ENCODE data around the gene PTGR3.

Gene PTGR3

DNA sequence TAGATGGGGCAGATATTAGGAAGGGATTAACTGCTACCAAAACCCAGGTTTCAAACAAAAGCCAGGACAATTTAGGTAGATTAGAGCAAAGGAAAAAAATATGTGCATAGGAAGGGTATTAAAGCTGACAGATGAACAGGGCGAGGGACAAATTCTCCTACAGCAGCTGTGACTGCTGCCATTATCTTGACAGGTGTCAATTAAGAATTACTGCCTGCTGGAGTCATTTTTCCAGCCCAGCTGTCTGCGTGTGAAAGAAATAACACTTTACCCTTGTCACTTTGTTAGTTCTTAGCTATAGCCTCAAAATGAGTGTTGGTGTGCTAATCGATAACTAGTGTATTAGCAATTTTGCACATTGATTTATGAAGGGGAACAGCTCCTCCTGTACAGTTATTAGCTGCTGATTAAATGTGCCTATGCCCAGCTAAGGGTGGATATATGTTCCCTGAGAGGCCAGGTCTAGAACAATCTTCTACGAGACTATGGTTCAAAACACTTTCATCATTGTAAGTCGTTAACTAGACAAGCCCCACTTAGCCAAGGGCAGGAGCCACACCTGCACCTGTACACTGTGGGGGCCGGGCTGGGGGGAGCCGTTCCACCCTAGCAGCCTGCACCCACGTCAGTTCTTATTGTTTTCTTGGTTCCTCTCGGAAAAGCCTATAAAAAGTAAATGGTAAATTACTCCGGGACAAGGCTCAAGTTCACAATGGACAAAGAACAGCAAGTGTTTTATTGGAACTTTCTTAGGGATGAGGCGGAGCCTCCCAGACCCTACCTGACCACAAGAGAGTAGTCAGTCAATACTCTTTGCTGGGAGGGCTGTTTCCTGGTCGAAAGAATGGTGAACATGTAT is 9.4 kb upstream of the PTGR3 start:
- no peak overlapping the region for H3K4me3 ChIP-seq (ENCODE audit: low read length)
- no peak for DNase-seq (ENCODE audit: low read depth, low spot score)

DNA sequence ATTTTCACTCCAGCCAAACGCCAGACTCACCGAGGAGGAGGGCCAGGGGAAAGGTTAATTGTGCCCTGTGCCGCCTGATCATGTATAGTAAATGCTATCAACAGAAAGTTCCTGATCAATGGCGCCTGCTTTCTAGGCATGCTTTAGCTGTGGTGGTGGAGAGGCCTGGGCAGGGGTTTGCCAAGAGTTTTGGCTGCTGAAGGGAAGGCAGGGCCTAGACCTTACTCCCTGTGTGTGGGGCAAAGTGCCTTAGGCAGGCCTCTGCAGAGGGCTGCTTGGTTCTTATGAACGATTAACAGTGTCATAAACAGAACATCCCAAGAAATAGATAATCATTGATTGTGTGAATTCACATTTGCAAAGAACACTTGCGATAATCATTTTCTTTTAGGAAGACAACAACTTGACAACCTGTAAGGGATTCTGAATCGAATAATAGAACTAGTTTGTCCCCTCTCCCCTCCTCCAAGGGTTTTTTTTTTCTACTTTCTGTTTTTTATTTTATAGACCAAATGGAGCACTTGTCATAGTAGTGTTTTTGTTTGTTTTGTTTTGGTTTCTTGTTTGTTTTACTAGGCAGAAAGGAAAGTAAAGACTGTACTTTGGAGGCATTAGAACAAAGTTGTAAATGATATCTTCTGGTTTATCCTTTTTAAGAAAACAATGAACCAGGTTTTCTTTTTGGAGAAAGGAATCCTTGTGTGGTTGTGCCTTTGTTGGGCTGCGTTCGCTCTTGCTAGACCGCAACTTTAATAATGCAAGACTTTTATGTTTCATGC is 8.2 kb upstream of the PTGR3 start:
- H3K4me3 ChIP-seq (ENCODE audit: low read length), result no peak overlapping the region
- DNase-seq (ENCODE audit: low read depth, low spot score), result no peak

DNA sequence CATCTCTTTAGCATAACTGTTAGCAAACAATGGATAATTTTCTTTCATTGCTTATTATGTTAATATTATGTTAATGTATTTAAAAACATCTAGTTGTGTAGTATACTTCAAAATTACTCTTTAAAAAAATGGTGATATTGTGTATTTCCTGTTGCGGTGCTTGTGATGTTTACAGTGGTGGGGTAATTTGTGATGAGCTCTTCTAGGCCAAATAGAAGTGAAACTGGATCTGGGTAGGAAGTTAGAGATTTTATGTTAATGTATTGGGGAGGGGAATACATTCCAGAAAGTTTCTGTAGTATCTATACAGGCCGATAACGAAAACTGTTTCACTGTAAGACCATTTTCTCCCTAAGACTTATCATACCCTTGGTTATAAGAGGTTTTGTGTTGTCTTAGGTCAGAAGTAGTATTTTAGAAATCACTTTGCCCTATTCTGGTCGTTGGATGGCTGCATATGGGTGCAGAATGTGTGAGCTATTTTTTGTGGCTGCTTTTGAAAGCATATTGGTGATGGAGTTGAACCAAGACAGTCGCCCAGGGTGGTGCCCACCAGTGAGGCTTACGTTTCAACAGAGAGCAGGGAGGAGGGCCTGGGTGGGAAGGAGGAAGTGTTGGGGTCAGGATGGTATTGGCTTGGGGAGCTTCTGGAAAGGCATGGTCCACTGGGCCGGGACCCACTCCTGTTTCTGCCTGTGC is 7.4 kb upstream of the PTGR3 start:
- peak; percentile 40 for DNase-seq (ENCODE audit: low read depth, low spot score)
- no peak overlapping the region for H3K4me3 ChIP-seq (ENCODE audit: low read length)

- no peak overlapping the region for H3K4me3 ChIP-seq (ENCODE audit: low read length)
- no peak for DNase-seq (ENCODE audit: low read depth, low spot score)
Observed at GRCh38 chr18:75215663-75216062, 6.7 kb upstream of the PTGR3 start.

GRCh38 chr18:75214766-75215510 is 6.0 kb upstream of the PTGR3 start:
- DNase-seq (ENCODE audit: low read depth, low spot score), result no peak
- no peak overlapping the region for H3K4me3 ChIP-seq (ENCODE audit: low read length)

- no peak overlapping the region for H3K4me3 ChIP-seq (ENCODE audit: low read length)
- no peak for DNase-seq (ENCODE audit: low read depth, low spot score)
Observed at GRCh38 chr18:75214332-75214690, 5.4 kb upstream of the PTGR3 start.

GRCh38 chr18:75213611-75214331 is 4.8 kb upstream of the PTGR3 start:
- no peak overlapping the region for H3K4me3 ChIP-seq (ENCODE audit: low read length)
- no peak for DNase-seq (ENCODE audit: low read depth, low spot score)

DNA sequence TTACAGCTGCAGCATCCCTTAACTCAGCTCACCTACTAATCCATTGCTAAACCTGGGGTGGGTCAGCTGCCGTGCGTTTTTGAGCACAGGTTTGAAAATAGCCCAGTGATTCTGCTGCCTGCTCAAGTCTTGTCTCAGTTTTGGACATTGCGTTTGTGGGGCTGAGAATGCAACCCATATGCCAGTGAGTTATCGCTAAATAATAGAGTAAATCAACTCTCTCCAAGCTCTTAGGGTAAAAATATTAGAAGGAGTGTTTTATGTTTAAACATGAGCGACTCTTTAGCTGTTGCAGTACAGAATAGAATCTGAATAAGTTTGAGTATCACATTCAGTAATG is 3.8 kb upstream of the PTGR3 start:
- no peak for DNase-seq (ENCODE audit: low read depth, low spot score)
- H3K4me3 ChIP-seq (ENCODE audit: low read length), result no peak overlapping the region

- H3K4me3 ChIP-seq (ENCODE audit: low read length), result peak overlapping the region; percentile 57
- no peak for DNase-seq (ENCODE audit: low read depth, low spot score)
Observed at GRCh38 chr18:75211953-75212750, 3.2 kb upstream of the PTGR3 start.

GRCh38 chr18:75211626-75211952 is 2.6 kb upstream of the PTGR3 start:
- no peak for DNase-seq (ENCODE audit: low read depth, low spot score)
- H3K4me3 ChIP-seq (ENCODE audit: low read length), result peak overlapping the region; percentile 57

DNA sequence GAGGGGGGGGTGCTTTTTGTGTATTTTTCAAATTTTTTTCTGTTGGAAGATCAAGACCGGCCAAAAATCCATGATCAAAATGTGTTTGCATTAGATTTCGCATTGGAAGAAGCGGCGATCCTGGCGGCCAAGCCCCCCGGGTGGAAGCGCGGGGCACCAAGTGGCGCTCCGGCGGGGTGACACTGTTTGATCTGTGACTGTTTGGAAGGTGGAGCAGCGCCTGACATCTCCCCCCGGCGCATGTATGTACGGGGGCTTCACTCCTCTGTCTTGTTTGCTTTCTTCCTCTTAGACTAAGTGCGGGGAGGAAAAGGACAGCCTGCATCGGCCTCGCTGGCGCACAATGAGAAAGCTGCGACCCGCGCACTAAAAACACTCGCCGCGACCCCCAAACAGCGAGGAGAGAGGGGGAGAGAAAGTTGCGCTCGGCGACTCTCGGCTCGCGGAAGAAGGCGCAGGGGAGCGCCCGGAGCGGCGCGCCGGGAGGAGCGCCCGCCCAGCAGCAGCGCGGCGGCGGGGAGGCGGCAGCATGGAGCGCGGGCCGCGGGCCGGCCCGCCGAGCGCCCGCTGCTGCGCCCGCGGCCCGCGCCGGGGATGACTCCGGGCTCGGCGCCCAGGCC is 2.2 kb upstream of the PTGR3 start:
- no peak for DNase-seq (ENCODE audit: low read depth, low spot score)
- peak overlapping the region; percentile 84 for H3K4me3 ChIP-seq (ENCODE audit: low read length)

- peak within 1 kb of the TSS; percentile 84 for H3K4me3 ChIP-seq (ENCODE audit: low read length)
- peak; percentile 93 for DNase-seq (ENCODE audit: low read depth, low spot score)
Observed at GRCh38 chr18:75210274-75211001, 1.5 kb upstream of the PTGR3 start, which contains the start of gene TSHZ1. TSHZ1 (plus strand) TSS chr18:75210797; CDS start chr18:75211877, 1,080 bp downstream.

DNA sequence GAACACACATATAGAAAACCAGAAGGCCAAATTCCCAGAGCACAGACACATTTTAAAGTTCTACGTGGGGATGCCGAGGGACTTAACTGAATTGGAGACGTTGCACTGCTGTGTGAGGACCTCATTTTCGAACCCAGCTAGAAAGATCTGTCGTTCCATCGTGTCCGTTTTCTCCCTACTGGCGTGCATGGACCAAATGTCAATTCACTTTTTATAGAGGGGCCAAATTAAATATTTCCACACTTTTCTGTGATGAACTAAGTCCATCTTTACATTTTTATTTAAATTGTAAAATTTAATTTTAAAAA is 966 bp upstream of the PTGR3 start:
- no peak for DNase-seq (ENCODE audit: low read depth, low spot score)
- peak overlapping the region; percentile 84 for H3K4me3 ChIP-seq (ENCODE audit: low read length)

GRCh38 chr18:75208836-75209128 is 157 bp downstream of the PTGR3 start:
- peak overlapping the region; percentile 84 for H3K4me3 ChIP-seq (ENCODE audit: low read length)
- no peak for DNase-seq (ENCODE audit: low read depth, low spot score)

DNA sequence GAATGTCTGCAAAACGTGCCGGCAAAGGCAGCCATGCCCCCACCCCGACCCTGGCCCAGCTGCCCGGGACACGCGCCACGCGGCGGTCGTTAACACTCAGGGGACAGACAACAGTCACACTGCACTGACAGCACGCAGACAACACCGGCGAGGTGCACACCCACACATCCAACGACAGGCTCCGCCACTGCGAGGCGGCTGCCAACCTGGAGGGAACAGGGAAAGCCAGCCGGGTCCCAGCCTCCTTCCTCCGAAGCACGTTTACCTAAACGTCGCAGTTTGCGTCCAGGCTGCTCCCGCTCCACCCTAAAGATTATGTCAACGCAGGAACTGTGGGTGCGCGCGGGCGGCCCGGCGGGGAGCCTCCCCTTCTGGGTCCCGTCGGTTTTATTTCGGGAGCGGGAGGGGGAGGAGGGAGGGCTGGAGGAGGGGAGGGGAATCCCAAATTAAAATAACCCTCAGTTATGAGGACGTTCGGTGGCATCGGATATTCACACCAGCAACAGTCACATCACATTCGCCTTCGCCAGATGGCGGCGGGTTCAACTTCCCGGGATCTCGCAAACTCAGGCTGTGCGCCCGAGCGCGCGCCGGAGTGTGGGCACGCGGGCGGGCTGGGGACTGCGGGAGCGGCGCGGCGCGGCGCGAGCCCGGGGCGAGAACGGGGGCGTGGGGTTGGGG is 644 bp downstream of the PTGR3 start:
- DNase-seq (ENCODE audit: low read depth, low spot score), result no peak
- H3K4me3 ChIP-seq (ENCODE audit: low read length), result peak overlapping the region; percentile 84

DNA sequence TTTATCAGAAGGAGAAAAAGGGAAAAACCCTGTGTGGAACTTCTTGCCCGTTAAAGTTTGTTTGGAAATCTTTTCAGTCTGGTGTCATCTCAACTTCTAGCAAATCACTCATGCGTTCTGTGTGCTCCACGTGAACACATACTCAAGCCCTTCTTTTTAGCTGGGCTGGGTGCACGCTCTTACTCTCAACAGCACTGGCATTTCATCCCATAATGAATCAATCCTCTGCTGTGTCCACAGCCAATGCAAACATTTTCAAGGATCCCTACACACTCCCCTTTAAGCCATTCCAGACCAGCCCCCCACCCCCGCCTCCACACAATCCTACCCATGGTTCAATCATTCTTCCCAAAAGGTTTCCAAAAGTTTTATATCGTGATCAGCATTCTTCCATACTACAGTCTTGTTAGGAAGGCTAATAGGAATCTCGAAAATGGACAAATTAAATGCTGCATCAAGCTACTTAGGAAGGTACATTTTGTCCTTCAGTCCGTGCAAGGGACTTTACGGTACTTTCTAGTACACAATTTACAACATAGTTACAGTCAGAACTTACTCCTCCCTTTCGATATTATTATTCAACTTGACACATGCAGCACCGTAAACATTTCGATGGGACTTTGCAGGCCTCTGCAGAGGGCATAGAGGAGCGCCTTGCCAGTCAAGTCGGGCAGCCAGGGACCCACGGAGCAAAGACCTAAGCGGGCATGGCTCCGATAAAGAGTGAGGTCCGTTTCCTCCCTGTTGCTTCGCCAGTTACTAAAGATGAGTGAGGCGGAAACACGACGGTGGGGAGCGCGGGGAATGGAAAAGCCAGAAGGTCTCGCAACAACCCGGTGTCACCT is 1.4 kb downstream of the PTGR3 start:
- peak overlapping the region; percentile 84 for H3K4me3 ChIP-seq (ENCODE audit: low read length)
- DNase-seq (ENCODE audit: low read depth, low spot score), result no peak

Data from Jurkat, Clone E6-1 (cell line).